HepG2 (cell line): ENCODE results near the gene GPD1. TPM values are rescaled to one million over a fixed set of nuclear protein-coding genes. Genes with fewer than 3 reads are reported as not detected.

Experiments used
- EP300 ChIP-seq, 3 experiments: sonication (generic) in 1 of 3; formaldehyde crosslinking in 1 of 3; IDR thresholded peaks; 2 replicates each; pipeline versions ENCODE4 v1.5.1 to v1.6.1; 2011 to 2020; ENCODE audit warnings: low read depth in 2 of 3, low read length in 2 of 3, borderline replicate concordance in 1 of 3, improper control_type of control experiment in 1 of 3, mild to moderate bottlenecking in 1 of 3, missing genetic modification reagents in 1 of 3, moderate library complexity in 1 of 3
- ETV5 ChIP-seq: IDR thresholded peaks from 2 replicates; pipeline ENCODE4 v1.6.1; 2018; ENCODE audit warnings: missing biosample characterization, missing genetic modification reagents, inconsistent platforms, borderline replicate concordance
- ETV6 ChIP-seq: sonication (generic); formaldehyde crosslinking; conservative IDR thresholded peaks from 2 replicates; pipeline ENCODE4 v1.4.0; 2020; ENCODE audit warnings: missing genetic modification reagents
- GMEB1 ChIP-seq: sonication (generic); formaldehyde crosslinking; IDR thresholded peaks from 2 replicates; pipeline ENCODE4 v1.5.1; 2020; ENCODE audit warnings: missing genetic modification reagents, mild to moderate bottlenecking, borderline replicate concordance
- HNRNPLL ChIP-seq: fragments of 200-400 bp; formaldehyde crosslinking; IDR thresholded peaks from 2 replicates; pipeline ENCODE4 v1.6.1; 2017; ENCODE audit warnings: mild to moderate bottlenecking, low read depth, low read length; ENCODE audit not compliant: poor library complexity, severe bottlenecking
- MED1 ChIP-seq: sonication (generic); formaldehyde crosslinking; IDR thresholded peaks from 2 replicates; pipeline ENCODE4 v1.4.0; 2020; ENCODE audit warnings: missing genetic modification reagents
- MXD4 ChIP-seq: IDR thresholded peaks from 2 replicates; pipeline ENCODE4 v1.6.1; 2016; ENCODE audit warnings: mild to moderate bottlenecking, missing biosample characterization, missing genetic modification reagents
- NFAT5 ChIP-seq: sonication (generic); formaldehyde crosslinking; IDR thresholded peaks from 2 replicates; pipeline ENCODE4 v1.4.0; 2020; ENCODE audit warnings: missing genetic modification reagents
- NFIC ChIP-seq: IDR thresholded peaks from 2 replicates; pipeline ENCODE4 v1.6.1; 2012; ENCODE audit warnings: mild to moderate bottlenecking, low read length, inconsistent platforms
- SOX5 ChIP-seq: IDR thresholded peaks from 2 replicates; pipeline ENCODE4 v1.6.1; 2016; ENCODE audit warnings: borderline replicate concordance
- SYNCRIP ChIP-seq: fragments of 200-400 bp; formaldehyde crosslinking; IDR thresholded peaks from 2 replicates; pipeline ENCODE4 v1.6.1; 2018; ENCODE audit warnings: mild to moderate bottlenecking, low read depth, low read length; ENCODE audit not compliant: insufficient read depth
- TCF7L2 ChIP-seq: IDR thresholded peaks from 2 replicates; pipeline ENCODE4 v1.6.1; 2011; ENCODE audit warnings: mild to moderate bottlenecking, low read depth, low read length, moderate library complexity
- XBP1 ChIP-seq: sonication (generic); formaldehyde crosslinking; IDR thresholded peaks from 2 replicates; pipeline ENCODE4 v1.5.0; 2020; ENCODE audit warnings: missing genetic modification reagents
- ZBTB37 ChIP-seq: sonication (generic); formaldehyde crosslinking; IDR thresholded peaks from 2 replicates; pipeline ENCODE4 v1.4.0; 2020; ENCODE audit warnings: mild to moderate bottlenecking, missing genetic modification reagents
- ZNF121 ChIP-seq: sonication (generic); formaldehyde crosslinking; IDR thresholded peaks from 2 replicates; pipeline ENCODE4 v1.5.0; 2020; ENCODE audit warnings: mild to moderate bottlenecking, missing genetic modification reagents
- ZNF337 ChIP-seq: sonication (generic); formaldehyde crosslinking; IDR thresholded peaks from 2 replicates; pipeline ENCODE4 v1.5.1; 2020; ENCODE audit warnings: missing genetic modification reagents, low read depth, mild to moderate bottlenecking, borderline replicate concordance
- ZNF530 ChIP-seq: sonication (generic); formaldehyde crosslinking; IDR thresholded peaks from 2 replicates; pipeline ENCODE4 v1.5.0; 2020; ENCODE audit warnings: low read depth, mild to moderate bottlenecking, missing genetic modification reagents
- ZNF772 ChIP-seq: sonication (generic); formaldehyde crosslinking; IDR thresholded peaks from 2 replicates; pipeline ENCODE4 v1.5.0; 2020; ENCODE audit warnings: mild to moderate bottlenecking, missing genetic modification reagents
- polyA plus RNA-seq, 8 experiments: library from polyadenylated mRNA; depleted of rRNA in 3 of 8; stranded (reverse) in 7 of 8; unstranded in 1 of 8; fragments of >200 nt; fragmentation: Illumina TruSeq in 4 of 8; extraction: Trizol in 4 of 8; gene quantifications; 2 replicates each; pipeline versions ENCODE4 v1.2.1 to v1.2.3, GENCODE V29; 2011 to 2016; ENCODE audit warnings: low read depth in 4 of 8, missing spikeins in 1 of 8, mixed read lengths in 1 of 8; ENCODE audit not compliant: insufficient read depth in 1 of 8
- total RNA-seq, 5 experiments: library from RNA; depleted of rRNA; stranded (reverse); fragments of >200 nt; fragmentation: Illumina TruSeq; extraction: Trizol; gene quantifications; 2 replicates each; pipeline ENCODE4 v1.2.3, GENCODE V29; 2016; ENCODE audit warnings: low read depth in 1 of 5
- TF ChIP-seq, protein P1 (sequence below): sonication (generic); formaldehyde crosslinking; IDR thresholded peaks from 2 replicates; pipeline ENCODE4 v1.4.0; 2020; ENCODE audit warnings: missing genetic modification reagents; ENCODE audit errors: not compliant biosample characterization

The GPD1 gene
- total and polyA plus RNA-seq, 2 of the 13 experiments (the other 11 are each of a cell fraction or from before 2014, with no cell fraction given) = 3.7 to 30.6 TPM

DNA sequence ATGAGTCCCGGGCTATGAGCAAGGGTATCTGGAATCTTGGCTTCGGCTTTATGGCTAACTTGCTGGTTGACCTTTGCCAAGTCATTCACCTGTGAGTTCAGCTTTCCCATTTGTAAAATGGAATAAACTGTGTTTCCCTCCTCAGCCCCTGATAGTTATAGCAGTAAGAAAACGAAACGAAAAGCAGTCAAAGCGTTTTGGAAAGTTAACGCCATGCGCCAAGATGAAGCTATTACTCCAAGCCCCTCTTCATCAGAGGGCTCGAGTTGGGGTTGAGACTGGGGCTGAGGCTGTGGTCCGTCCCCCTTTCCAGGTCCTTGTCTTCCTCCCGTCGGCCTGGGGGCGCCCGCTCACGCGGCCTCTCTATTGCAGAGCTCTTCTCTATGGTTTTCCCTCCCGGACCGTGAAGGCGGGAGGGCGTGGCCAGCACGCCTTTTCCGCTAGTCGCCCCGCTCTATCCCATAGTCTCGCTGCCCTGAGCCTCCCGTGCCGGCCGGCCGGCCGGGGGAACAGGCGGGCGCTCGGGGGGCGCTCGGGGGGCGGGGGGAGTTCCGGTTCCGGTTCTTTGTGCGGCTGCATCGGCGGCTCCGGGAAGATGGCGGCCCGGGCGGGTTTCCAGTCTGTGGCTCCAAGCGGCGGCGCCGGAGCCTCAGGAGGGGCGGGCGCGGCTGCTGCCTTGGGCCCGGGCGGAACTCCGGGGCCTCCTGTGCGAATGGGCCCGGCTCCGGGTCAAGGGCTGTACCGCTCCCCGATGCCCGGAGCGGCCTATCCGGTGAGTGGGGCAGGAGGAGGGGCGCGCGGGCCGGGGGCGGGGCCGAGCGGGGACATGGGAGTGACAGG is 18.8 kb upstream of the GPD1 start, which contains the start of gene SMARCD1 (continued):
- peak; percentile 74 for TF ChIP-seq HNRNPLL
- TF ChIP-seq NFIC = no peak
- TF ChIP-seq ZNF337 = no peak
- TF ChIP-seq, protein P1, sequence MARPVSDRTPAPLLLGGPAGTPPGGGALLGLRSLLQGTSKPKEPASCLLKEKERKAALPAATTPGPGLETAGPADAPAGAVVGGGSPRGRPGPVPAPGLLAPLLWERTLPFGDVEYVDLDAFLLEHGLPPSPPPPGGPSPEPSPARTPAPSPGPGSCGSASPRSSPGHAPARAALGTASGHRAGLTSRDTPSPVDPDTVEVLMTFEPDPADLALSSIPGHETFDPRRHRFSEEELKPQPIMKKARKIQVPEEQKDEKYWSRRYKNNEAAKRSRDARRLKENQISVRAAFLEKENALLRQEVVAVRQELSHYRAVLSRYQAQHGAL (CRISPR knock-in tag) = no peak
- no peak for TF ChIP-seq SYNCRIP
- 0 out of 2 replicates have a peak, but pooled peaks have one; percentile 22 for TF ChIP-seq MXD4 (CRISPR knock-in tag)
- no peak for TF ChIP-seq ZBTB37 (CRISPR knock-in tag)
- TF ChIP-seq SOX5 (CRISPR knock-in tag) = no peak
- no peak for TF ChIP-seq ZNF121 (CRISPR knock-in tag)
- 0 out of 2 replicates have a peak, but pooled peaks have one; percentile 10 for TF ChIP-seq ETV5 (CRISPR knock-in tag)
- TF ChIP-seq NFAT5 (CRISPR knock-in tag) = 0 out of 2 replicates have a peak, but pooled peaks have one; percentile 17
- TF ChIP-seq TCF7L2 = no peak
- peak; percentile 45; the same call in 1 of the 2 replicates for TF ChIP-seq MED1
- 0 out of 2 replicates have a peak, but pooled peaks have one; percentile 29 for TF ChIP-seq ZNF772 (CRISPR knock-in tag)
- no peak for TF ChIP-seq ZNF530 (CRISPR knock-in tag)
- no peak for TF ChIP-seq XBP1 (CRISPR knock-in tag)
- TF ChIP-seq EP300 (IDR thresholded peaks at IDR 0.05; ENCODE audit: low read depth in 2 of 2, low read length in 2 of 2) = 0 out of 4 replicates have a peak, but pooled peaks of 1 of the 2 experiments have one; percentile 30
- no peak for TF ChIP-seq EP300 (CRISPR knock-in tag; IDR thresholded peaks at IDR 0.05; ENCODE audit: borderline replicate concordance)
- no peak for TF ChIP-seq ETV6
- peak; percentile 66; the same call in 1 of the 2 replicates for TF ChIP-seq GMEB1
